ENCODE measurements around the gene XDH.

DNA sequence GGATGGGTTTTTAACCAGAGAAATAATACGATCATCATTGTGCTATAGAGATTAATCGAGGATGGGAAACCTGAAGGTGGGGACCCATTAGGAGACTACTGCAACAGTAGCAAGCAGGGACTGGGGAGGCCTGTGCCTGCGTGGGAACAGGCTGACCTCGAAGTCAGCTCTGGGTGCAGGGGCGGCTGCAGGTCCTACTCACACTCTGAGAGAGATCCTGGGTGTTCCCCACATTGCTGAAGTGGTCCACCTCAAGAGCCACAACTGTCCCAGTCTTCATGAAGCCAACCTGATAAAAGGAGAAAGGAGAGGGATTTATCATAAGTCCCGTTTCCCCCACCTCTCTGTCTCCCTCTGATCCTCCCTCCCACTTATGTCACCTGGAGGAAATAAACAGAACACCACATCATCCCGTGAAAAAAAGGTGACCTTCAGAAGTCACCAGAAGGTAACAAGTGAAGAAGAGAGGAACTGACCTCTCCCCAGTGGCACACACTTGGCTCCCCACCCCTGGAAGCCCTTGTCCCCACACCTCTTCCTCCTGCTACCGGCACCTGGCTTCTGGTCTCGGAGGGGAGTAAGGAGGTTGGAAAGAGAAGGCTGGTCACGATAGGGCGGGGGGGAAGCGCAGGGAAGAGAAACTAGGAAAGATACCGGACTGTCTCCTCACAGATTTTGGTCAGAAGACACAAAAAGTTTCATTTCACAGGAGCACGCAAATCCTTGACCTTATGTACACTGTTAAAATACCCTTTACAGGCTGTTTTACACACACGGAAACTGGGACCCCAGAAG, 50.4 kb downstream of the XDH start:
- TF ChIP-seq CTCF (IDR thresholded peaks at IDR 0.05) (no peak), POLR2AphosphoS5 (IDR thresholded peaks at IDR 0.05) (no peak), POLR2A (IDR thresholded peaks at IDR 0.05) (no peak)
